HCT116 (cell line): ENCODE results near the gene GPRIN2. TPM values are rescaled to one million over a fixed set of nuclear protein-coding genes. Genes with fewer than 3 reads are reported as not detected.

Source experiments
- ATAC-seq: fragments of 200-7000 bp; cut with Tn5 transposase; 2 replicates; pipeline ENCODE4 v1.9.1; 2020; ENCODE audit warnings: mild to moderate bottlenecking, moderate library complexity
- BruUV-seq: library from RNA; stranded (reverse); fragments of 400-500 nt; replicated peaks from 2 replicates; lab custom pipeline; 2021; lab: Mats Ljungman, UMichigan
- CTCF ChIA-PET: fragments of 300-600 bp; sonication (Branson Sonifier 250); formaldehyde crosslinking; loops from one replicate; lab custom pipeline; 2021; ENCODE audit warnings: antibody characterized with exemption; lab: Charles Lee
- POLR2A ChIA-PET: fragments of 300-600, 350-600 bp; sonication (Branson Sonifier 250); formaldehyde crosslinking; loops from one replicate; lab custom pipeline; 2021; ENCODE audit warnings: antibody characterized with exemption; lab: Charles Lee
- RAD21 ChIA-PET, 2 experiments: fragments of 300-600 bp; sonication (Branson Sonifier 250); formaldehyde crosslinking; loops; one replicate each; lab custom pipeline; 2023; ENCODE audit warnings: low total read pairs in 2 of 2; ENCODE audit not compliant: uncharacterized antibody in 2 of 2, unreplicated experiment in 2 of 2, low non-redundant PET in 1 of 2; lab: Charles Lee
- DNase-seq: peaks from one replicate; pipeline ENCODE4 v3.0.0-alpha.2; 2010; ENCODE audit warnings: low read depth, low spot score
- H2AFZ ChIP-seq: fragments of 200-600 bp; shearing (Covaris generic), sonication (generic); 2 replicates; pipeline ENCODE4 v1.6.1; 2017; ENCODE audit warnings: low read depth, mixed run types, mixed read lengths, antibody characterized with exemption, low read length; ENCODE audit not compliant: poor library complexity, severe bottlenecking
- H3K27ac ChIP-seq: 2 replicates; pipeline ENCODE4 v1.5.1; 2012; ENCODE audit warnings: low read depth, low read length
- H3K27me3 ChIP-seq: fragments of 200-600 bp; sonication (generic); 2 replicates; pipeline ENCODE4 v1.6.1; 2016; ENCODE audit warnings: mixed run types, low read length, mixed read lengths; ENCODE audit not compliant: insufficient read depth
- H3K36me3 ChIP-seq, 2 experiments: fragments of 200-500 bp in 1 of 2; fragments of 200-600 bp in 1 of 2; sonication (Bioruptor generic) in 1 of 2; sonication (generic) in 1 of 2; 2 replicates each; pipeline versions ENCODE4 v1.5.1 to v1.6.1; 2014 to 2016; ENCODE audit warnings: low read length in 2 of 2, inconsistent platforms in 1 of 2, mixed read lengths in 1 of 2, mixed run types in 1 of 2; ENCODE audit not compliant: insufficient read depth in 2 of 2, control insufficient read depth in 1 of 2
- H3K4me1 ChIP-seq, 2 experiments: fragments of 200-600 bp in 1 of 2; sonication (generic) in 1 of 2; 2 replicates each; pipeline versions ENCODE4 v1.5.1 to v1.6.1; 2012 to 2017; ENCODE audit warnings: low read length in 2 of 2, inconsistent platforms in 1 of 2, mild to moderate bottlenecking in 1 of 2, mixed read lengths in 1 of 2, mixed run types in 1 of 2, moderate library complexity in 1 of 2; ENCODE audit not compliant: insufficient read depth in 2 of 2, control insufficient read depth in 1 of 2
- H3K4me2 ChIP-seq: fragments of 200-600 bp; sonication (generic); 2 replicates; pipeline ENCODE4 v1.6.1; 2017; ENCODE audit warnings: mixed run types, low read length, mixed read lengths
- H3K4me3 ChIP-seq, 2 experiments: fragments of 200-600 bp in 1 of 2; sonication (generic) in 1 of 2; replicated peaks in 1 of 2; 2 replicates each; pipeline ENCODE4 v1.5.1; 2011 to 2016; ENCODE audit warnings: low read length in 2 of 2, control low read depth in 1 of 2, low read depth in 1 of 2, mild to moderate bottlenecking in 1 of 2, mixed read lengths in 1 of 2, mixed run types in 1 of 2
- H3K79me2 ChIP-seq: fragments of 200-600 bp; sonication (generic); 2 replicates; pipeline ENCODE4 v1.6.1; 2017; ENCODE audit warnings: mild to moderate bottlenecking, mixed run types, low read length, moderate library complexity, mixed read lengths; ENCODE audit not compliant: insufficient read depth
- H3K9ac ChIP-seq: fragments of 200-600 bp; sonication (generic); 2 replicates; pipeline ENCODE4 v1.6.1; 2016; ENCODE audit warnings: low read length, mixed read lengths
- H3K9me2 ChIP-seq: fragments of 200-600 bp; sonication (generic), shearing (Covaris generic); 2 replicates; pipeline ENCODE4 v1.6.1; 2017; ENCODE audit warnings: mixed run types, mild to moderate bottlenecking, moderate library complexity; ENCODE audit not compliant: insufficient read depth
- H3K9me3 ChIP-seq, 2 experiments: fragments of 200-500 bp in 1 of 2; fragments of 200-600 bp in 1 of 2; sonication (Bioruptor generic) in 1 of 2; sonication (generic) in 1 of 2; 2 replicates each; pipeline ENCODE4 v1.6.1; 2014 to 2017; ENCODE audit warnings: low read length in 2 of 2, mixed read lengths in 2 of 2, inconsistent platforms in 1 of 2, low read depth in 1 of 2, mild to moderate bottlenecking in 1 of 2, mixed run types in 1 of 2, moderate library complexity in 1 of 2; ENCODE audit not compliant: control insufficient read depth in 1 of 2, insufficient read depth in 1 of 2
- H4K20me1 ChIP-seq: fragments of 200-600 bp; sonication (generic), shearing (Covaris generic); 2 replicates; pipeline ENCODE4 v1.6.1; 2017; ENCODE audit warnings: mixed run types, mild to moderate bottlenecking, moderate library complexity; ENCODE audit not compliant: insufficient read depth
- CBX3 ChIP-seq: IDR thresholded peaks from 2 replicates; pipeline ENCODE4 v1.6.1; 2012; ENCODE audit warnings: low read depth
- FOSL1 ChIP-seq: IDR thresholded peaks from 2 replicates; pipeline ENCODE4 v1.6.1; 2012; ENCODE audit warnings: low read depth
- JUND ChIP-seq: IDR thresholded peaks from 2 replicates; pipeline ENCODE4 v1.6.1; 2012
- POLR2A ChIP-seq: IDR thresholded peaks from 2 replicates; pipeline ENCODE4 v1.7.0; 2011; ENCODE audit warnings: borderline replicate concordance; ENCODE audit not compliant: insufficient read depth, insufficient read length; ENCODE audit errors: extremely low read depth
- POLR2AphosphoS5 ChIP-seq: IDR thresholded peaks from 2 replicates; pipeline ENCODE4 v1.6.1; 2011; ENCODE audit warnings: mild to moderate bottlenecking, low read depth, low read length, moderate library complexity
- RAD21 ChIP-seq: IDR thresholded peaks from 2 replicates; pipeline ENCODE4 v1.6.1; 2012; ENCODE audit warnings: low read depth, mild to moderate bottlenecking
- SIN3A ChIP-seq: IDR thresholded peaks from 2 replicates; pipeline ENCODE4 v1.6.1; 2012; ENCODE audit warnings: low read depth
- SRF ChIP-seq: IDR thresholded peaks from 2 replicates; pipeline ENCODE4 v1.6.1; 2012; ENCODE audit warnings: low read depth
- YY1 ChIP-seq: IDR thresholded peaks from 2 replicates; pipeline ENCODE4 v1.6.1; 2011; ENCODE audit warnings: low read length, low read depth, moderate library complexity, mild to moderate bottlenecking; ENCODE audit not compliant: insufficient replicate concordance; ENCODE audit errors: extremely low read depth
- ZNF274 ChIP-seq: fragments of 200-500 bp; sonication (Bioruptor generic); IDR thresholded peaks from 2 replicates; pipeline ENCODE4 v1.6.1; 2014; ENCODE audit warnings: mild to moderate bottlenecking, low read depth, low read length, inconsistent platforms
- intact Hi-C: fragments of 100-400 bp; cut with micrococcal nuclease; formaldehyde crosslinking; loops from 2 replicates; pipeline ENCODE4 v1.10.0; 2022
- total RNA-seq: library from RNA; stranded (reverse); gene quantifications from one replicate; pipeline ENCODE4 v1.2.1, GENCODE V29; 2021; ENCODE audit not compliant: unreplicated experiment
- TF ChIP-seq, protein P1 (sequence below): IDR thresholded peaks from 2 replicates; pipeline ENCODE4 v1.6.1; 2012
- TF ChIP-seq, protein P2 (sequence below): IDR thresholded peaks from 2 replicates; pipeline ENCODE4 v1.6.1; 2012; ENCODE audit warnings: low read depth

GPRIN2 gene
- total RNA-seq, 1 experiment from 2014 or later, result 1.7 TPM

GRCh38 chr10:46554166-46554781 is 2.2 kb downstream of the GPRIN2 start (continued):
- no peak for TF ChIP-seq ZNF274
- TF ChIP-seq RAD21, result no peak
- no peak for TF ChIP-seq CBX3
- TF ChIP-seq, protein P1, sequence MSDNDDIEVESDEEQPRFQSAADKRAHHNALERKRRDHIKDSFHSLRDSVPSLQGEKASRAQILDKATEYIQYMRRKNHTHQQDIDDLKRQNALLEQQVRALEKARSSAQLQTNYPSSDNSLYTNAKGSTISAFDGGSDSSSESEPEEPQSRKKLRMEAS, result no peak
- no peak for TF ChIP-seq POLR2AphosphoS5

DNA sequence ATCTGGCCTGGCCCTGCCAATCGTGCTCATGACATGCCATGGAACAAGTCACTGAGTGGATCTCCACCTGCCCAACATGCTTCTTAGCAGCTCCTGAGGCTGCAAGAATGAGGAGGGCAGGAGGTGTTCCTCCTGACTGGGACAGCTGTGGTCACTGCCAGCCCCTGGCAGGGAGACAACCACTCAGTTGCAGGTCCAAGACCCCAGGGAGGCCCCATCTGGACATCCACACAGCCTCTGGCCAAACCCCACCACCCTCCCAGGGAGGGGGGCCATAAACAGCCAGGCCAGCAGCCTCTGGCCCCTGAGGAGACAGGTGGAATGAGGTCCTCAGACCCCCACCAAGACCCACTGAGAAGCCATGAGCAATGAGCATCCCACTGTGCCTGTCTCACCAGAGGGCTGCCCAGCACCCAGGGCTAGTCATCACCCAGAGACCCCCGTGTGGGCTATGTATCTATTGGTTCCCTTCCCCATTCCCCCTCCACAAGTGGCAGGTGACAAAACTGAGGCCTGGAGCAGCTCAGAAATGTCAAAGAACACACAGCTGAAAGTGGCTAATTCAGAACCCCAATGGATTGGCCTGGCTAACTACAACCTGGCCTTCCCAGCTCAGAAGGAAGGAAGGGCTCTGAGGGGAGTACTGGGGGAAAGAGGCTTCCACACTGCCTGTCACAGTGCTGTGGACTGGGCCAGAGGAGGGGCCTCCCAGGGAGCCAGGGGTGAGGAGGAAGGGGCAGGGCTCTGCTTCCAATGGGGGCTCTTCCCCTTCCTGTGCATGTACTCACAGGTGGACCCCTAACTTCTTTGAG is 3.0 kb downstream of the GPRIN2 start:
- no peak overlapping the region for H2AFZ ChIP-seq
- H3K9me2 ChIP-seq, result no peaks in the 10 kb centered on the region
- no peaks in the 10 kb centered on the region for H3K27me3 ChIP-seq
- no peaks in the 10 kb centered on the region for H4K20me1 ChIP-seq
- ATAC-seq, result no peak
- RAD21 ChIA-PET, result no interaction called here
- DNase-seq, result no peak
- no peak overlapping the region for H3K4me3 ChIP-seq
- intact Hi-C loops, result no loop called here
- no peak overlapping the region for H3K4me2 ChIP-seq
- no peak for TF ChIP-seq YY1
- TF ChIP-seq SRF, result no peak
- TF ChIP-seq, protein P2, sequence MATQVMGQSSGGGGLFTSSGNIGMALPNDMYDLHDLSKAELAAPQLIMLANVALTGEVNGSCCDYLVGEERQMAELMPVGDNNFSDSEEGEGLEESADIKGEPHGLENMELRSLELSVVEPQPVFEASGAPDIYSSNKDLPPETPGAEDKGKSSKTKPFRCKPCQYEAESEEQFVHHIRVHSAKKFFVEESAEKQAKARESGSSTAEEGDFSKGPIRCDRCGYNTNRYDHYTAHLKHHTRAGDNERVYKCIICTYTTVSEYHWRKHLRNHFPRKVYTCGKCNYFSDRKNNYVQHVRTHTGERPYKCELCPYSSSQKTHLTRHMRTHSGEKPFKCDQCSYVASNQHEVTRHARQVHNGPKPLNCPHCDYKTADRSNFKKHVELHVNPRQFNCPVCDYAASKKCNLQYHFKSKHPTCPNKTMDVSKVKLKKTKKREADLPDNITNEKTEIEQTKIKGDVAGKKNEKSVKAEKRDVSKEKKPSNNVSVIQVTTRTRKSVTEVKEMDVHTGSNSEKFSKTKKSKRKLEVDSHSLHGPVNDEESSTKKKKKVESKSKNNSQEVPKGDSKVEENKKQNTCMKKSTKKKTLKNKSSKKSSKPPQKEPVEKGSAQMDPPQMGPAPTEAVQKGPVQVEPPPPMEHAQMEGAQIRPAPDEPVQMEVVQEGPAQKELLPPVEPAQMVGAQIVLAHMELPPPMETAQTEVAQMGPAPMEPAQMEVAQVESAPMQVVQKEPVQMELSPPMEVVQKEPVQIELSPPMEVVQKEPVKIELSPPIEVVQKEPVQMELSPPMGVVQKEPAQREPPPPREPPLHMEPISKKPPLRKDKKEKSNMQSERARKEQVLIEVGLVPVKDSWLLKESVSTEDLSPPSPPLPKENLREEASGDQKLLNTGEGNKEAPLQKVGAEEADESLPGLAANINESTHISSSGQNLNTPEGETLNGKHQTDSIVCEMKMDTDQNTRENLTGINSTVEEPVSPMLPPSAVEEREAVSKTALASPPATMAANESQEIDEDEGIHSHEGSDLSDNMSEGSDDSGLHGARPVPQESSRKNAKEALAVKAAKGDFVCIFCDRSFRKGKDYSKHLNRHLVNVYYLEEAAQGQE, result no peak
- no peak for TF ChIP-seq FOSL1
- no peak for TF ChIP-seq CBX3
- TF ChIP-seq, protein P1, result no peak
- no peak for TF ChIP-seq ZNF274
- no peak for TF ChIP-seq SIN3A
- TF ChIP-seq POLR2A, result no peak
- TF ChIP-seq JUND, result no peak
- no peak overlapping the region for H3K27ac ChIP-seq
- no peak overlapping the region for H3K9ac ChIP-seq
- no peaks in the 10 kb centered on the region for H3K9me3 ChIP-seq
- no peaks in the 10 kb centered on the region for H3K36me3 ChIP-seq
- CTCF ChIA-PET, result no interaction called here
- POLR2A ChIA-PET, result no interaction called here
- BruUV-seq, result no TSS peak
- H3K4me1 ChIP-seq, result peaks cover 0 to 9% of the 10 kb centered on the region in 2 experiments; a peak in 1 of 4 replicates
- H3K79me2 ChIP-seq, result no peaks in the 10 kb centered on the region
